T-cell (primary cell): ENCODE measurements around the gene ZNF784. TPM values are rescaled to one million over a fixed set of nuclear protein-coding genes. Genes with fewer than 3 reads are reported as not detected.

Source experiments
- ATAC-seq, 4 experiments: fragments of 200-7000 bp in 3 of 4; fragments of 150-1000 bp in 1 of 4; cut with Tn5 transposase; replicated peaks in 1 of 4; 1 replicate in 3 of 4; 2 replicates in 1 of 4; pipeline ENCODE4 v1.10.0; 2021; ENCODE audit warnings: moderate library complexity in 3 of 4, mild to moderate bottlenecking in 2 of 4, moderate number of reproducible peaks in 1 of 4
- CTCF ChIA-PET, 2 donors: fragments of 300-600 bp; sonication (Branson Sonifier 250); formaldehyde crosslinking; loops; one replicate each; lab custom pipeline; 2022; ENCODE audit warnings: antibody characterized with exemption in 2 of 2; lab: Charles Lee
- POLR2A ChIA-PET, 2 donors: fragments of 300-600 bp; sonication (Branson Sonifier 250); formaldehyde crosslinking; loops; one replicate each; lab custom pipeline; 2022; ENCODE audit warnings: antibody characterized with exemption in 2 of 2; lab: Charles Lee
- DNase-seq, 35 experiments: peaks; one replicate each; pipeline versions ENCODE4 v3.0.0 to v3.0.0-alpha.2; 2013 to 2023
- H3K27ac ChIP-seq: one replicate; pipeline ENCODE4 v1.5.1; 2013; ENCODE audit warnings: low read length
- H3K27me3 ChIP-seq, 2 experiments: replicated peaks in 1 of 2; 1 replicate in 1 of 2; 2 replicates in 1 of 2; pipeline versions ENCODE4 v1.6.1 to v1.7.0; 2013; ENCODE audit warnings: low read length in 1 of 2, mixed read lengths in 1 of 2; ENCODE audit not compliant: control insufficient read depth in 2 of 2, insufficient read depth in 2 of 2; ENCODE audit errors: extremely low read depth in 1 of 2
- H3K36me3 ChIP-seq, 2 donors: 1 replicate in 1 of 2; 2 replicates in 1 of 2; pipeline versions ENCODE4 v1.6.1 to v1.7.0; 2013; ENCODE audit warnings: low read length in 1 of 2; ENCODE audit not compliant: control insufficient read depth in 2 of 2, insufficient read depth in 1 of 2; ENCODE audit errors: extremely low read depth in 1 of 2
- H3K4me1 ChIP-seq, 2 experiments: 1 replicate in 1 of 2; 2 replicates in 1 of 2; pipeline versions ENCODE4 v1.6.1 to v1.7.0; 2013; ENCODE audit warnings: low read length in 2 of 2, mixed read lengths in 1 of 2; ENCODE audit not compliant: insufficient read depth in 2 of 2, control insufficient read depth in 1 of 2; ENCODE audit errors: extremely low read depth in 1 of 2
- H3K4me3 ChIP-seq, 2 donors: 1 replicate in 1 of 2; 2 replicates in 1 of 2; pipeline versions ENCODE4 v1.5.1 to v1.7.0; 2013; ENCODE audit warnings: mild to moderate bottlenecking in 2 of 2, low read length in 1 of 2, moderate library complexity in 1 of 2; ENCODE audit not compliant: control insufficient read depth in 1 of 2; ENCODE audit errors: extremely low read depth in 1 of 2
- H3K9me3 ChIP-seq: 2 replicates; pipeline ENCODE4 v1.7.0; 2013
- H3K27ac Mint-ChIP-seq, 2 donors: one replicate each; pipeline ENCODE4 v1.8.0; 2020 to 2021; ENCODE audit warnings: mild to moderate bottlenecking in 2 of 2, mixed read lengths in 2 of 2
- H3K27me3 Mint-ChIP-seq, 2 donors: one replicate each; pipeline ENCODE4 v1.8.0; 2021 to 2022; ENCODE audit warnings: mixed read lengths in 2 of 2
- H3K36me3 Mint-ChIP-seq: one replicate; pipeline ENCODE4 v1.8.0; 2021; ENCODE audit warnings: mixed read lengths
- H3K4me1 Mint-ChIP-seq, 3 donors: one replicate each; pipeline ENCODE4 v1.8.0; 2020 to 2022; ENCODE audit warnings: mixed read lengths in 3 of 3, mild to moderate bottlenecking in 1 of 3
- H3K4me3 Mint-ChIP-seq, 3 donors: one replicate each; pipeline ENCODE4 v1.8.0; 2020 to 2022; ENCODE audit warnings: mild to moderate bottlenecking in 3 of 3, mixed read lengths in 3 of 3, moderate library complexity in 3 of 3
- H3K9me3 Mint-ChIP-seq, 3 donors: one replicate each; pipeline ENCODE4 v1.8.0; 2020 to 2022; ENCODE audit warnings: mixed read lengths in 3 of 3
- WGBS: methylation state at CpG from one replicate; pipeline ENCODE4 v1.1.5; 2013; ENCODE audit warnings: missing lambda C conversion rate; ENCODE audit not compliant: insufficient coverage; 5-methylcytosine and 5-hydroxymethylcytosine counted together
- total RNA-seq, 35 experiments: library from RNA in 6 of 35; stranded (reverse) in 6 of 35; fragments of 120-200 nt in 1 of 35; gene quantifications; one replicate each; pipeline versions ENCODE4 v1.2.1 to v1.2.4 and lab custom pipeline; 2013 to 2026

ZNF784 gene
- total RNA-seq, 5 donors from 2014 or later (not counting 1 experiment from before 2014, with no cell fraction given), result 7.2 to 13.3 (median 8.2) TPM

GRCh38 chr19:55659822-55660221, 35.5 kb upstream of the ZNF784 start:
- no peak overlapping the region for H3K27ac ChIP-seq
- no peaks in the 10 kb centered on the region for H3K9me3 ChIP-seq
- peaks cover 17 to 61% of the 10 kb centered on the region in 2 experiments for H3K4me1 ChIP-seq
- H3K36me3 ChIP-seq, result peaks cover 9 to 74% of the 10 kb centered on the region in 2 donors
- Mint-ChIP-seq H3K27me3 (no peaks in the 10 kb centered on the region), H3K36me3 (peaks cover 43% of the 10 kb centered on the region), H3K4me3 (peak overlapping the region in 1 of 3 donors; percentile 85), H3K27ac (no peak overlapping the region), H3K9me3 (no peaks in the 10 kb centered on the region), H3K4me1 (peaks cover 55 to 69% (median 61%) of the 10 kb centered on the region in 3 donors)
- DNase-seq (no peak), ATAC-seq (no peak)
- POLR2A ChIA-PET, result no interaction called here
- H3K27me3 ChIP-seq, result no peaks in the 10 kb centered on the region
- no peak overlapping the region for H3K4me3 ChIP-seq
- CTCF ChIA-PET, result no interaction called here
- 100% methylated on average over 2 of the region's 9 CpGs for WGBS

- Mint-ChIP-seq H3K9me3 (no peaks in the 10 kb centered on the region), H3K27ac (no peak overlapping the region), H3K36me3 (peaks cover 35% of the 10 kb centered on the region), H3K27me3 (no peaks in the 10 kb centered on the region), H3K4me1 (peaks cover 55 to 64% (median 56%) of the 10 kb centered on the region in 3 donors), H3K4me3 (peak overlapping the region in 1 of 3 donors; percentile 85)
- ChIA-PET CTCF (no interaction called here), POLR2A (no interaction called here)
- H3K27me3 ChIP-seq, result no peaks in the 10 kb centered on the region
- peak overlapping the region; percentile 21 for H3K27ac ChIP-seq
- no peak for DNase-seq
- no peak for ATAC-seq
- 90% methylated on average over 29 of the region's 37 CpGs for WGBS
- H3K4me3 ChIP-seq, result no peak overlapping the region
- H3K4me1 ChIP-seq, result peaks cover 17 to 61% of the 10 kb centered on the region in 2 experiments
- H3K9me3 ChIP-seq, result no peaks in the 10 kb centered on the region
- peaks cover 9 to 65% of the 10 kb centered on the region in 2 donors for H3K36me3 ChIP-seq
These were observed 34.6 kb upstream of the ZNF784 start for GRCh38 chr19:55658846-55659459.

- Histone ChIP-seq H3K27me3 (no peaks in the 10 kb centered on the region), H3K9me3 (no peaks in the 10 kb centered on the region), H3K27ac (peak overlapping the region; percentile 100), H3K36me3 (peaks cover 9 to 48% of the 10 kb centered on the region in 2 donors), H3K4me3 (peak overlapping the region in 1 of 2 donors; percentile 57), H3K4me1 (peaks cover 17 to 67% of the 10 kb centered on the region in 2 experiments)
- no peaks in the 10 kb centered on the region for H3K27me3 Mint-ChIP-seq
- H3K4me3 Mint-ChIP-seq, result peak overlapping the region; percentile 85 to 88 (median 87)
- CTCF ChIA-PET, result interaction anchor here in 1 of 2 donors (1.0 kb wide), 1 partner anchor 11 kb away, joined by 4 read pairs; no protein-coding TSS in a partner anchor
- DNase-seq (peak in 1 of 35 experiments; percentile 36), ATAC-seq (no peak)
- H3K36me3 Mint-ChIP-seq, result peaks cover 20% of the 10 kb centered on the region
- POLR2A ChIA-PET, result interaction anchor here in 1 of 2 donors (1.0 kb wide), 1 partner anchor 14 kb away, joined by 3 read pairs; no protein-coding TSS in a partner anchor
- H3K27ac Mint-ChIP-seq, result peak overlapping the region; percentile 67 to 69
- peaks cover 45 to 56% (median 47%) of the 10 kb centered on the region in 3 donors for H3K4me1 Mint-ChIP-seq
- H3K9me3 Mint-ChIP-seq, result no peaks in the 10 kb centered on the region
- 23% methylated on average over 9 of the region's 18 CpGs for WGBS
These were observed 32.8 kb upstream of the ZNF784 start for GRCh38 chr19:55656988-55657747.

GRCh38 chr19:55656552-55656951, 32.2 kb upstream of the ZNF784 start:
- Histone ChIP-seq H3K4me1 (peaks cover 17 to 67% of the 10 kb centered on the region in 2 experiments), H3K4me3 (peak overlapping the region; percentile 57 to 91), H3K27me3 (no peaks in the 10 kb centered on the region), H3K9me3 (no peaks in the 10 kb centered on the region), H3K36me3 (peaks cover 5 to 42% of the 10 kb centered on the region in 2 donors), H3K27ac (peak overlapping the region; percentile 100)
- DNase-seq (no peak), ATAC-seq (no peak)
- Mint-ChIP-seq H3K36me3 (peaks cover 14% of the 10 kb centered on the region), H3K27me3 (no peaks in the 10 kb centered on the region), H3K9me3 (no peaks in the 10 kb centered on the region), H3K27ac (peak overlapping the region; percentile 95 to 96), H3K4me1 (peaks cover 38 to 53% (median 50%) of the 10 kb centered on the region in 3 donors), H3K4me3 (peak overlapping the region; percentile 85 to 88 (median 87))
- POLR2A ChIA-PET, result interaction anchor here in 1 of 2 donors (1.0 kb wide), 1 partner anchor 15 kb away, joined by 3 read pairs; no protein-coding TSS in a partner anchor
- CTCF ChIA-PET, result interaction anchor here in 1 of 2 donors (1.0 kb wide), 1 partner anchor 11 kb away, joined by 4 read pairs; no protein-coding TSS in a partner anchor
- WGBS, result 38% methylated on average over 1 of the region's 7 CpGs

GRCh38 chr19:55655648-55656040, 31.3 kb upstream of the ZNF784 start:
- Mint-ChIP-seq H3K4me3 (peak overlapping the region; percentile 85 to 88 (median 87)), H3K4me1 (peaks cover 43 to 55% (median 50%) of the 10 kb centered on the region in 3 donors), H3K27ac (peak overlapping the region; percentile 95 to 96), H3K27me3 (no peaks in the 10 kb centered on the region), H3K9me3 (no peaks in the 10 kb centered on the region), H3K36me3 (peaks cover 13% of the 10 kb centered on the region)
- Histone ChIP-seq H3K27me3 (peaks cover 0 to under 1% of the 10 kb centered on the region in 2 experiments), H3K36me3 (peaks cover 5 to 33% of the 10 kb centered on the region in 2 donors), H3K9me3 (no peaks in the 10 kb centered on the region), H3K4me1 (peaks cover 17 to 61% of the 10 kb centered on the region in 2 experiments), H3K27ac (peak overlapping the region; percentile 100), H3K4me3 (peak overlapping the region; percentile 57 to 91)
- CTCF ChIA-PET, result no interaction called here
- ATAC-seq, result no peak
- DNase-seq, result no peak
- 0% methylated on average over 8 of the region's 19 CpGs for WGBS
- POLR2A ChIA-PET, result no interaction called here
